Muscle of leg (tissue), 11 donors: Measurements from ENCODE around the gene NELL2. TPM values are rescaled to one million over a fixed set of nuclear protein-coding genes. Genes with fewer than 3 reads are reported as not detected.
"Not testable (repeated sequence)": the region's sequence is repeated elsewhere in the genome, so short reads cannot be mapped to it uniquely, and the experiment has no call there.

ENCODE experiments used
- DNase-seq: peaks from one replicate; pipeline ENCODE4 v3.0.0; 2013
- H3K27ac ChIP-seq: one replicate; pipeline ENCODE4 v1.5.1; 2013; ENCODE audit warnings: mild to moderate bottlenecking, low read length, control low read depth
- H3K27me3 ChIP-seq: one replicate; pipeline ENCODE4 v1.6.1; 2013; ENCODE audit warnings: low read length; ENCODE audit not compliant: control insufficient read depth, insufficient read depth
- H3K36me3 ChIP-seq: one replicate; pipeline ENCODE4 v1.6.1; 2013; ENCODE audit warnings: low read length; ENCODE audit not compliant: control insufficient read depth, insufficient read depth
- H3K4me1 ChIP-seq: one replicate; pipeline ENCODE4 v1.6.1; 2013; ENCODE audit warnings: low read length; ENCODE audit not compliant: control insufficient read depth, insufficient read depth
- H3K4me3 ChIP-seq: one replicate; pipeline ENCODE4 v1.5.1; 2013; ENCODE audit warnings: low read length, control low read depth
- H3K9me3 ChIP-seq: replicated peaks from 2 replicates; pipeline ENCODE4 v1.6.1; 2013; ENCODE audit warnings: low read depth, low read length; ENCODE audit not compliant: control insufficient read depth
- WGBS: methylation state at CpG from one replicate; pipeline ENCODE4 v1.1.5; 2013; ENCODE audit warnings: missing lambda C conversion rate; ENCODE audit not compliant: insufficient coverage; 5-methylcytosine and 5-hydroxymethylcytosine counted together
- polyA plus RNA-seq, 8 donors: library from polyadenylated mRNA; unstranded; fragments of 120-200 nt; gene quantifications; one replicate each; pipeline versions ENCODE4 v1.2.1 to v1.2.3, GENCODE V29; 2013; ENCODE audit warnings: inconsistent platforms in 1 of 8, low replicate concordance in 1 of 8; ENCODE audit not compliant: insufficient read length in 8 of 8, insufficient read depth in 1 of 8
- total RNA-seq: library from RNA; stranded (reverse); fragments of 120-200 nt; gene quantifications from one replicate; pipeline ENCODE4 v1.2.4, GENCODE V29; 2013

NELL2 gene
- total and polyA plus RNA-seq, 9 donors: 0.57 to 5.7 (median 1.6) TPM

GRCh38 chr12:44703182-44703910 lies 172.8 kb downstream of the NELL2 start:
- H3K36me3 ChIP-seq: no peaks in the 10 kb centered on the region
- H3K4me3 ChIP-seq: no peak overlapping the region
- H3K9me3 ChIP-seq: no peaks in the 10 kb centered on the region
- H3K27me3 ChIP-seq: no peaks in the 10 kb centered on the region
- no peaks in the 10 kb centered on the region for H3K4me1 ChIP-seq
- WGBS: no CpG with 5 or more reads among the region's 3 CpGs
- no peak for DNase-seq
- no peak overlapping the region for H3K27ac ChIP-seq

DNA sequence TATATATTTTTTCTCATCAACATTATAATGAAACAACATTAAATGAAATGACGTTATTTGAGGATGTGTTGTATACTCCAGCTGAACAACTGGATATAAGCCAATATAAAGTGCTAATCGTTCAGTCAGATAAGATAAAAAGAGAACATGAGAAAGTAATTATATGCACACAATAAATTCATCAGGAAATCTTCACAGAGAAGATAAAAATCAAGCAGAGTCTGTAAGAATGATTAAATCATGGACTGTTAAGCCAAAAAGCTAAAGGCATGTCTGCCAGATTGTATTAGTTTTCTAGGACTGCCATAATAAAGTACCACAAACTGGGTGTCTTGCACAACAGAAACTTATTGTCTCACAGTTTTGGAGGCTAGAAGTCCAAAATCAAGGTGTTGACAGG lies 178.6 kb downstream of the NELL2 start:
- H3K36me3 ChIP-seq: no peaks in the 10 kb centered on the region
- WGBS: no CpG with 5 or more reads among the region's 2 CpGs
- no peak overlapping the region for H3K4me3 ChIP-seq
- DNase-seq: no peak
- no peaks in the 10 kb centered on the region for H3K9me3 ChIP-seq
- no peaks in the 10 kb centered on the region for H3K27me3 ChIP-seq
- H3K27ac ChIP-seq: no peak overlapping the region
- H3K4me1 ChIP-seq: no peaks in the 10 kb centered on the region

DNA sequence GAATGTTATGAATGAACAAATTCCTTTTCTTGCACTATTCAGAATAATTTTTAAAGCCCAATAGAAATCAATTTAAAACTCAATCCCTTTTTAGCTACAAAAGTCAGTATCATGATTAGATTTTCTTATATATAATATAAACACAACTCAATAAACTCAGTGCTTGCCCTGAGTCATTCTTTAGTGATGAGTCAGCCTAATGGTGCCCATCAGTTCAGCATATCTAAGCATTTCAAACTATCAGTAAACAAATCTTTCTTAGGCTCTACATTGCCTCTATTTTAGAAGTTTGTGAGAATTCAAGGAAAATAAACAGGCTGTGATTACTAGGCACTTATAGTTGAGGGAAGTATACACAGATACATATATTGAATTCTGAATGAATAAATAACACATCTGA lies 179.6 kb downstream of the NELL2 start:
- H3K4me1 ChIP-seq: no peaks in the 10 kb centered on the region
- no peak overlapping the region for H3K27ac ChIP-seq
- no peaks in the 10 kb centered on the region for H3K27me3 ChIP-seq
- H3K36me3 ChIP-seq: no peaks in the 10 kb centered on the region
- DNase-seq: no peak
- H3K4me3 ChIP-seq: no peak overlapping the region
- no peaks in the 10 kb centered on the region for H3K9me3 ChIP-seq

- 62% methylated on average over 3 of the region's 4 CpGs for WGBS
- Histone ChIP-seq H3K36me3 (no peaks in the 10 kb centered on the region), H3K27ac (no peak overlapping the region), H3K27me3 (no peaks in the 10 kb centered on the region), H3K4me3 (no peak overlapping the region), H3K9me3 (no peaks in the 10 kb centered on the region), H3K4me1 (no peaks in the 10 kb centered on the region)
- no peak for DNase-seq
Observed at GRCh38 chr12:44694017-44694416, 182.1 kb downstream of the NELL2 start.

- Histone ChIP-seq H3K36me3 (no peaks in the 10 kb centered on the region), H3K27me3 (no peaks in the 10 kb centered on the region), H3K4me3 (no peak overlapping the region), H3K4me1 (no peaks in the 10 kb centered on the region), H3K9me3 (no peaks in the 10 kb centered on the region), H3K27ac (no peak overlapping the region)
- WGBS: no CpG with 5 or more reads among the region's 3 CpGs
- no peak for DNase-seq
Observed at GRCh38 chr12:44689587-44689986, 186.5 kb downstream of the NELL2 start.

DNA sequence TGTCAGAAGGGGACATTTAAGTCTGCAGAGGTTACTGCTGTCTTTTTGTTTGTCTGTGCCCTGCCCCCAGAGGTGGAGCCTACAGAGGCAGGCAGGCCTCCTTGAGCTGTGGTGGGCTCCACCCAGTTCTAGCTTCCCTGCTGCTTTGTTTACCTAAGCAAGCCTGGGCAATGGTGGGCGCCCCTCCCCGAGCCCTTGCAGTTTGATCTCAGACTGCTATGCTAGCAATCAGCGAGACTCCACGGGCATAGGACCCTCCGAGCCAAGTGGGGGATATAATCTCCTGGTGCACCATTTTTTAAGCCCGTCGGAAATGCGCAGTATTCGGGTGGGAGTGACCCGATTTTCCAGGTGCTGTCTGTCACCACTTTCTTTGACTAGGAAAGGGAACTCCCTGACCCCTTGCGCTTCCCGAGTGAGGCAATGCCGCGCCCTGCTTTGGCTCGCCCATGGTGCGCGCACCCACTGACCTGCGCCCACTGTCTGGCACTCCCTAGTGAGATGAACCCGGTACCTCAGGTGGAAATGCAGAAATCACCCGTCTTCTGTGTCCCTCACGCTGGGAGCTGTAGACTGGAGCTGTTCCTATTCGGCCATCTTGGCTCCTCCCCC lies 189.2 kb downstream of the NELL2 start:
- not testable (repeated sequence) for H3K27ac ChIP-seq, H3K9me3 ChIP-seq, H3K4me1 ChIP-seq, H3K4me3 ChIP-seq, DNase-seq, H3K36me3 ChIP-seq, H3K27me3 ChIP-seq
- 95% methylated on average over 19 of the region's 22 CpGs for WGBS

GRCh38 chr12:44677724-44678123 lies 198.4 kb downstream of the NELL2 start:
- Histone ChIP-seq H3K4me3 (no peak overlapping the region), H3K36me3 (no peaks in the 10 kb centered on the region), H3K27me3 (no peaks in the 10 kb centered on the region), H3K9me3 (no peaks in the 10 kb centered on the region), H3K4me1 (no peaks in the 10 kb centered on the region), H3K27ac (no peak overlapping the region)
- no peak for DNase-seq

- 14% methylated on average over 1 of the region's 1 CpG for WGBS
- no peak for DNase-seq
Observed at GRCh38 chr12:44674875-44675274, 201.2 kb downstream of the NELL2 start.

GRCh38 chr12:44673811-44674210 lies 202.3 kb downstream of the NELL2 start:
- no peak for DNase-seq
- H3K27ac ChIP-seq: no peak overlapping the region
- peaks cover 1% of the 10 kb centered on the region for H3K9me3 ChIP-seq
- no peaks in the 10 kb centered on the region for H3K4me1 ChIP-seq
- no CpG with 5 or more reads among the region's 1 CpG for WGBS
- no peaks in the 10 kb centered on the region for H3K36me3 ChIP-seq
- H3K27me3 ChIP-seq: no peaks in the 10 kb centered on the region
- H3K4me3 ChIP-seq: no peak overlapping the region

More at GRCh38 chr12:44674875-44675274, 201.2 kb downstream of the NELL2 start:
- no peaks in the 10 kb centered on the region for H3K36me3 ChIP-seq
- no peaks in the 10 kb centered on the region for H3K9me3 ChIP-seq
- H3K27ac ChIP-seq: no peak overlapping the region
- H3K4me3 ChIP-seq: no peak overlapping the region
- no peaks in the 10 kb centered on the region for H3K4me1 ChIP-seq
- H3K27me3 ChIP-seq: no peaks in the 10 kb centered on the region

- Histone ChIP-seq H3K27me3 (no peaks in the 10 kb centered on the region), H3K27ac (no peak overlapping the region), H3K36me3 (no peaks in the 10 kb centered on the region), H3K4me3 (no peak overlapping the region), H3K9me3 (peaks cover 9% of the 10 kb centered on the region), H3K4me1 (no peaks in the 10 kb centered on the region)
- no peak for DNase-seq
- no CpG with 5 or more reads among the region's 5 CpGs for WGBS
Observed at GRCh38 chr12:44672042-44672441, 204.1 kb downstream of the NELL2 start.
